Progenitor cell of endocrine pancreas (in vitro differentiated cells): ENCODE data around the gene ASRGL1. TPM values are rescaled to one million over a fixed set of nuclear protein-coding genes. Genes with fewer than 3 reads are reported as not detected.
A peak's percentile ranks its signal among the peaks of the same experiment; 100 is the strongest.
"Not testable (repeated sequence)": the region's sequence is repeated elsewhere in the genome, so short reads cannot be mapped to it uniquely, and the experiment has no call there.

Experiments used
- DNase-seq: peaks from one replicate; pipeline ENCODE4 v3.0.0; 2021; ENCODE audit warnings: low spot score; ENCODE audit not compliant: unreplicated experiment
- H3K27ac Mint-ChIP-seq: 2 replicates; pipeline ENCODE4 v1.8.0; 2021; ENCODE audit warnings: mild to moderate bottlenecking, moderate library complexity, mixed read lengths
- H3K27me3 Mint-ChIP-seq: 2 replicates; pipeline ENCODE4 v1.8.0; 2021; ENCODE audit warnings: mixed read lengths
- H3K36me3 Mint-ChIP-seq: 2 replicates; pipeline ENCODE4 v1.8.0; 2022; ENCODE audit warnings: mixed read lengths; ENCODE audit not compliant: insufficient read depth
- H3K4me1 Mint-ChIP-seq: 2 replicates; pipeline ENCODE4 v1.8.0; 2021; ENCODE audit warnings: low read depth, mixed read lengths
- H3K4me3 Mint-ChIP-seq: 2 replicates; pipeline ENCODE4 v1.8.0; 2021; ENCODE audit warnings: low read depth, mild to moderate bottlenecking, moderate library complexity, mixed read lengths
- H3K9me3 Mint-ChIP-seq: 2 replicates; pipeline ENCODE4 v1.8.0; 2021; ENCODE audit warnings: low read depth, mixed read lengths
- total RNA-seq: library from RNA; stranded (reverse); gene quantifications from 2 replicates; pipeline ENCODE4 v1.2.1, GENCODE V29; 2021
- TF ChIP-seq, protein P1 (sequence below): fragments of 200-600 bp; sonication (generic); IDR thresholded peaks from one replicate; pipeline ENCODE4 v1.5.0; 2021; ENCODE audit warnings: antibody characterized with exemption, mild to moderate bottlenecking; ENCODE audit not compliant: unreplicated experiment

The ASRGL1 gene
- total RNA-seq, 1 donor from 2014 or later = 41.6 TPM

DNA sequence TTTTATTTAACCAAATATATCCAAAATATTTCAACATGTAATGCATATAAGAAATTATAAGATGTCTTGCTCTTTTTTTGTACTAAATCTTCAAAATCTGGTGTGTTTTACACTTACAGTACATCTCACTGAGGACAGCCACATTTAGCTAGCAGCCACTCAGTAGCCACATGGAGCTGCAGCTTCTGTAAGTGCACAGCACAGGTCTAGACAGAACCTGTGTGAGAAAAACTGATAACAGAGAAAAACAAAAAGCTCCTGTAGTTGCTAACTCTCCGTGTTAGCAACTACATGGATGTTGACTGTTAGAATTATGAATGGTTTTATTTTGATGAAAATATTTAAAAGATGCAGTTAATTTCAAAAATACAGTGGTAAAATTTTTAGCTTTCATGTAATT, 22.2 kb downstream of the ASRGL1 start:
- Mint-ChIP-seq H3K4me1 (peaks cover 16% of the 10 kb centered on the region), H3K27me3 (no peaks in the 10 kb centered on the region), H3K36me3 (peaks cover 8% of the 10 kb centered on the region), H3K4me3 (no peak overlapping the region), H3K9me3 (no peaks in the 10 kb centered on the region), H3K27ac (no peak overlapping the region)
- no peak for DNase-seq
- TF ChIP-seq, protein P1, sequence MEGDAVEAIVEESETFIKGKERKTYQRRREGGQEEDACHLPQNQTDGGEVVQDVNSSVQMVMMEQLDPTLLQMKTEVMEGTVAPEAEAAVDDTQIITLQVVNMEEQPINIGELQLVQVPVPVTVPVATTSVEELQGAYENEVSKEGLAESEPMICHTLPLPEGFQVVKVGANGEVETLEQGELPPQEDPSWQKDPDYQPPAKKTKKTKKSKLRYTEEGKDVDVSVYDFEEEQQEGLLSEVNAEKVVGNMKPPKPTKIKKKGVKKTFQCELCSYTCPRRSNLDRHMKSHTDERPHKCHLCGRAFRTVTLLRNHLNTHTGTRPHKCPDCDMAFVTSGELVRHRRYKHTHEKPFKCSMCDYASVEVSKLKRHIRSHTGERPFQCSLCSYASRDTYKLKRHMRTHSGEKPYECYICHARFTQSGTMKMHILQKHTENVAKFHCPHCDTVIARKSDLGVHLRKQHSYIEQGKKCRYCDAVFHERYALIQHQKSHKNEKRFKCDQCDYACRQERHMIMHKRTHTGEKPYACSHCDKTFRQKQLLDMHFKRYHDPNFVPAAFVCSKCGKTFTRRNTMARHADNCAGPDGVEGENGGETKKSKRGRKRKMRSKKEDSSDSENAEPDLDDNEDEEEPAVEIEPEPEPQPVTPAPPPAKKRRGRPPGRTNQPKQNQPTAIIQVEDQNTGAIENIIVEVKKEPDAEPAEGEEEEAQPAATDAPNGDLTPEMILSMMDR = no peak

DNA sequence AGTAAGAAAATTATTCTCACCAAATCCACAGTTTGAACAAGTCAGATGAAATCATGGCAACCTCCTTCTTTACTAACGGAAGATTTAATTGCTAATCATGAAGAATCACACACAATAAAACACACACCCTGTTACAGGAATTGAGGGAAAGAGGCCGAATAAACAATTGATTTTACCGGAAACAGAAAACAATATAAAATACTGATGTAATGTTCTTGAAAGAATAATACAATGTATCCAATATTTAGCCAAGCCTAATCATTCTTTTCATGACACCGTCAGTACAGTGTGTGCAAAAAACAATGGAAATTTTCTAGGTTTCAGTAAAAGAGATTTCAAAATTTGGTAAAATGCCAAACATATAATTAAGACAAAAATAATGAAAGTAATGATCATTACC, 23.4 kb downstream of the ASRGL1 start:
- Mint-ChIP-seq H3K36me3 (peaks cover 8% of the 10 kb centered on the region), H3K27ac (no peak overlapping the region), H3K4me3 (no peak overlapping the region), H3K9me3 (no peaks in the 10 kb centered on the region), H3K27me3 (no peaks in the 10 kb centered on the region), H3K4me1 (peaks cover 8% of the 10 kb centered on the region)
- DNase-seq = no peak
- TF ChIP-seq, protein P1 = no peak

DNA sequence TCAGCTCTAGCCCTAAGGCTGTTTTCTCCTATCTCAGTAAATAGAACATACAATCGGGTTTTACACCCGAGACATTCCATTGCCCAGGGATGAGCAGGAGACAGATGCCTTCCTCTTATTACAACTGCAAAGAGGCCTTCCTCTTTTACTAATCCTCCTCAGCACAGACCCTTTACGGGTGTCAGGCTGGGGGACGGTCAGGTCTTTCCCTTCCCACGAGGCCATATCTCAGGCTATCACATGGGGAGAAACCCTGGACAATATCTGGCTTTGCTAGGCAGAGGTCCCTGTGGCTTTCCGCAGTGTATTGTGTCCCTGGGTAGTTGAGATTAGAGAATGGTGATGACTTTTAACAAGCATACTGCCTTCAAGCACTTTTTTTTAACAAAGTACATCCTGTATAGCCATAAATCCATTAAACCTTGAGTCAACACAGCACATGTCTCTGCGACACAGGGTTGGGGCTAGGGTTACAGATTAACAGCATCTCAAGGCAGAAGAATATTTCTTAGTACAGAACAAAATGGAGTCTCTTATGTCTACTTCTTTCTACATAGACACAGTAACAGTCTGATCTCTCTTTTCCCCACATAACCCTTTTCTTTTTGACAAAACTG, 31.7 kb downstream of the ASRGL1 start:
- not testable (repeated sequence) for DNase-seq, H3K27me3 Mint-ChIP-seq, H3K27ac Mint-ChIP-seq, H3K4me3 Mint-ChIP-seq
- H3K9me3 Mint-ChIP-seq = peaks cover 12% of the 10 kb centered on the region
- peaks cover 20% of the 10 kb centered on the region for H3K4me1 Mint-ChIP-seq
- peaks cover 30% of the 10 kb centered on the region for H3K36me3 Mint-ChIP-seq

DNA sequence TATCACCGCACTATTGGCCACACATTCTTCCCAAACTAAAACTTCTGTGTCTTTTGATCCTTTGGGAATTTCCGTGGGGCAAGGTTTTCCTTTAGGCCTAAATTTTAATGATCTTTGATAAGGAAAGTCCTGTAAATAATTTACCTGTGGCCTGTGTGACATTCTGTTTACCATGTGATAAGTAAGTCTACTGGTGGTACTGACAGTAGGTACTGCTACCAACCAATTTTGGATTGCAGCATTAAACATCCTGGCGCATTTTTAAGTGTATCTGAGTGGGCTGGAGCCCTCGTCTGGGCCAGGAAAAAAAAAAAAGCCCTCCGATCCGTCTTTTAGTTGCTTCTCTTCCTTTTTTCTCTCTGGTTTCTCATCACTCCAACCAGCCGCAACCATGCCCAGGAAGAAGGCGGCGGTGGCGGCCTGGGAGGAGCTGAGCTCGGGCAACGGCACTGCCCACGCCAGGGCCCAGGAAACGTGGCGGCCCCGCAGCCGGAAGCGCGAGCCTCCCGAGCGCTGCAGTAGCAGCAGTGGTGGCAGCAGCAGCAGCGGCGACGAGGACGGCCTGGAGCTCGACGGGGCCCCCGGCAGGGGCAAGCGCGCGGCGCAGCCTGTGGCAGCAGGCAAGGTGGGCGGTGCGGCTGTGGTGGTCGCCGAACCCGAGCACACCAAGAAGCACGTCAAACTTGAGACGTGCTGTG, 33.6 kb downstream of the ASRGL1 start:
- peak overlapping the region; percentile 74 for H3K27ac Mint-ChIP-seq
- H3K36me3 Mint-ChIP-seq = peaks cover 28% of the 10 kb centered on the region
- peaks cover 12% of the 10 kb centered on the region for H3K9me3 Mint-ChIP-seq
- TF ChIP-seq, protein P1 = no peak
- H3K4me1 Mint-ChIP-seq = peaks cover 20% of the 10 kb centered on the region
- DNase-seq = no peak
- H3K4me3 Mint-ChIP-seq = no peak overlapping the region
- no peaks in the 10 kb centered on the region for H3K27me3 Mint-ChIP-seq

DNA sequence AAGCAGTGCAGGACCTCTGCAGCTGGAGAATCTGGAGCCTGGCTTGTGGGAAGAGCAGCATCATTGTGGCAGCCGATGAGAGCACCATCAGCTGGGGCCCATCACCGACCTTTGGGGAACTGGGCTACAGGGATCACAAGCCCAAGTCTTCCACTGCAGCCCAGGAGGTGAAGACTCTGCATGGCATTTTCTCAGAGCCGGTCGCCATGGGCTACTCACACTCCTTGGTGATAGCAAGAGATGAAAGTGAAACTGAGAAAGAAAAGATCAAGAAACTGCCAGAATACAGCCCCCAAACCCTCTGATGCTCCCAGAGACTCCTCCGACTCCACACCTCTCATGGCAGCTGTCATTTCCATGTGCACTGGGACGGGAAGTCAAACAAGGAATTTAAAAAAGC, 35.6 kb downstream of the ASRGL1 start:
- Mint-ChIP-seq H3K27me3 (no peaks in the 10 kb centered on the region), H3K27ac (no peak overlapping the region), H3K4me3 (no peak overlapping the region), H3K4me1 (peaks cover 20% of the 10 kb centered on the region), H3K36me3 (peaks cover 25% of the 10 kb centered on the region), H3K9me3 (peaks cover 12% of the 10 kb centered on the region)
- DNase-seq = no peak
- TF ChIP-seq, protein P1 = no peak
